ENCODE measurements around the gene PTPRK. TPM values are rescaled to one million over a fixed set of nuclear protein-coding genes. Genes with fewer than 3 reads are reported as not detected.

PTPRK gene
- total RNA-seq, 1 donor from 2014 or later = 87.4 TPM

DNA sequence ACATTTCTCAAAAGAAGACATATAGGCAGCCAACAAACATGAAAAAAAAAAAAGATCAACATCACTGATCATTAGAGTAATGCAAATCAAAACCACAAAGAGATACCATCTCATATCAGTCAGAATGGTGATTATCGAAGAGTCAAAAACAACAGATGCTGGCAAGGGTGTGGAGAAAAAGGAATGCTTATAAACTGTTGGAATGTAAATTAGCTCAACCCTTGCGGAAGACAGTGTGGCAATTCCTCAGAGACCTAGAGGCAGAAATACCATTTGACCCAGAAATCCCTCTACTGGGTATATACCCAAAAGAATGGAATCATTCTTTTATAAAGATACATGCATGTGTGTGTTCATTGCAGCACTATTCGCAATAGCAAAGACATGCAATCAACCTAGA is 315.8 kb downstream of the PTPRK start:
- DNase-seq (ENCODE audit: low read depth in 2 of 2) = no peak

DNA sequence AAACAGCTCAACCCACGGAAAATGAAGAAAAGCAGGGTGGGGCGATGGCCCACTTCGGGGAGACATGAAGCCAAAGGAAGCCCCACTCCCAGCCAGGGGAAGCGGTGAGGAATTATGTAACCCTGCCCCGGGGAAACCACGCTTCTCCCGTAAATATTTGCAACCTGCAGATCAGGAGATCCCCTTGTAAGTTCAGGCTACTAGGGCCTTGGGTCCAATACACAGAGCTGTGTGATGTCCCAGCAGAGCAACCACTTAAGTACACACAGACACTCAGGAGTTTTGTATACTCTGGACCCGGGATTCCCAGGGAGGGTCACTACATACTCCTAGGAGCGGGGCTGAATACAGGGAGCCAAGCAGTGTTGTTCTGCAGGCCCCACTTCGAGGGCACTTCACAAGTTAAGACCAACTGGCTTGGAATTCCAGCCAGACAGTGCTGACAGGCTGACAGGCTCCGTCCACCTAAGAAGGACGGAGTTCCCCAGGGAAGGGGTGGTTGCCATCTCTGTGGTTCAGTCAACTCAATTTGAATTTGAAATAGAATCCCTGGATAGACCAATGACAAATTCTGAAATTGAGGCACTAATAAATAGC is 318.1 kb downstream of the PTPRK start:
- DNase-seq (ENCODE audit: low read depth in 2 of 2) = no peak

DNA sequence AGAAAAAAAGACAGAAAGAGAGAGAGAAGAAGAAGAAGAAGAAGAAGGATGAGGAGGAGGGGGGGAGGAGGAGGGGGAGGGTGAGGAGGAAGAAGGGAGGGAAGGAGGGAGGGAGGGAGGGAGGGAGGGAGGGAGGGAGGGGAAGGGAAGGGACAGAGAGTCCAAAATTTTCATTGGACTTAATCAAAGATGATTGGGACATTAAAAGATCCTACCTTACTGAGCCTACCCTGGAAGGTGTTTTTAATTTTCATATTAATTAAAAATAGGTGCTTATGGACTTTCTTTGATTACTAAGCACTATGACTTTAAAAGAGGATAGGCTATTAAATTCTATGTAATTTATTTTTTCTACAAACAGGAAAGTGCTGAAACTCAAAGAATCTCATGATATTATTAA is 319.6 kb downstream of the PTPRK start:
- no peak for DNase-seq (ENCODE audit: low read depth in 2 of 2)

DNA sequence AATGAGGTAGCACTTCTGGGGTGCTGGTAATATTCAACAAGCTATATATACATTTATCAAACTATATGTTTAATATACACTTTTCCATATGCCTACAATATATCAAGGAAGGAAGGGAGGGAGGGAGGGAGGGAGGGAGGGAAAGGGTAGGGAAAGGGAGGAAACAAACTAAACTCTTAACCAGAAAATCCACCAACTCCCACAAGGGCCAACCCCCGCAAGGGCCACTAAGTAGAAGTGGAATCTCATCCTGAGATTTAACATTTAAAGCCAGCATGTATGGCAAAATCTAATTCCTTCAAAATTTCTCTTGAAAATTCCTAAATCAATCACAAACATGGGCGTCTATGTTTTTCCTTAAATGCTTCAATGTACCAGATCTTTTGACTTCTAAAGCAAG is 320.9 kb downstream of the PTPRK start:
- DNase-seq (ENCODE audit: low read depth in 2 of 2) = no peak

DNA sequence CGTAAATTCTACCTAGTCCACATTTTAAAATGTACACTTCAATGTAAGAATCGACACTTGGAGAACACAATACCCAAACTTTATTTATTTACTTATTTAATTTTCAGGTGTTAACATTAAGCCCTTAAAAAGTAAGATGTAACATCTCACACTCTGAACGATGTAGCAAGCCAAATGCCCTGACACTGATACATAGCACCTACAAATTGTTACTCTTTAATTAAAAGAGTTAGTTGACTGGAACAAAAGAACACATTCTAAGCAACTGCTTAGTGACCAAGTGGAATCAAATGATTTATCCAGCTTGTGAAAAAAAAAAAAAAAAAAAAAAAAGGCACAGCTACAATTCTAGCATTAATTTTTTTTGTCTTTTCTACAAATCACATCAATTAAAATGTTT is 327.4 kb downstream of the PTPRK start:
- DNase-seq (ENCODE audit: low read depth in 2 of 2) = no peak

DNA sequence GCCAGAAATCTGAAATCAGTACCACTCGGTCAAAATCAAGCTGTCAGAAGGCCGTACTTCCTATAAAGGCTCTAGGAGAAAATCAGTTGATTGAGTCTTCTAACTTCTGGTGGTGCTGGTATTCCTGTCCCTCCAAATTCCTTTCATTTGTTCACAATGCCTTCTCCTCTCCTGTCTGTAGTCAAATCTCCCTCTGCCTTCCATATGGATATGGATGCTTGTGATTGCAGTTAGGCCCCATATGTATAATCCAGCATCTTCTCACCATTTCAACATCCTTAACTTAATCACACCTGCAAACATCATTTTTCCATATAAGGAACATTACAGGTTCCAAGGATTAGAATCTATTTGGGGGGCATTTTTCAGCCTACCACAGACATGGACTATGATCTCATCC is 331.7 kb downstream of the PTPRK start:
- no peak for DNase-seq (ENCODE audit: low read depth in 2 of 2)

DNA sequence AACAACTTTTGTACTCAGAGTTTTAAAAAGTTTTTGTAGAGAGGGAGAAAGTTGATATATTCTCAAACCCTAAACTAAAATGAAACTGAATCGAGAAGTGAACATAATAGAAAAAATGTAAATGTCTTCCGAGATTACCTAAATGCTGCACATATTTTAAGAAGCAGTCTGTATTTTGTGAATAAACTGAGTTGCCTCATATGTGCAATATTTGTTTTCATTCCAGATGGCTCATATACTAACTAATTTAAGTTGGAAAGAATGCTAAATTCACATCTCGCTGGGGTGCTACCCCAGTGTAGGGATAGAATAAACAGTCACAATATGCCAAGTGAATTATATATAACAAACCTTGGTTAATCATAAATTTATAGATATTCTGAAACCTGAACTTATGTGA is 333.7 kb downstream of the PTPRK start:
- DNase-seq (ENCODE audit: low read depth in 2 of 2) = no peak

DNA sequence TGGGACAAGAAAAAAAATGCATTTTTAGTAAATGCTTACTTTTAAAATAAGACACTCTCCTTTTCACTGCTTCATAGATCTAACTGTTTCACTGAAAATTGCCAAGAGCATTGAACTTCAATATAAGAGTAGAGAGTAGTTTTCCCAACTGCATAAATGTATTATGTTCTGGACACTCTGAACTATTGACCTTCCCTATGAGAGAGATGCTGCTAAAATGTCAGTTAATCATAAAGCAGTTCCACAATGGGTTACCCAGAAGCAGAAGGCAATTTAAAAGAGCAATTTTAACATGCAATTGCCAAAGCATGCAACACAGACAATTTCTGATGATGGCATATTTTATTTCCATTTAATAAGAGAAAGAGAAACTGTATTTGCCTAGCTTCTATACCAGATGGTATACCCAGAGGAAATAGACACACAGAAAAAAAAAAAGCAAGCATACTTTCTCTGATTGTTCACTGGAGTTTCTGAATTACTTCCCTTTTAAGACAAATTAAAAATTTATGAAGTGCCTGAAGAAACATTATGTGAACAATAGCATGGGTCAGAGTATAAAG is 340.4 kb downstream of the PTPRK start:
- no peak for DNase-seq (ENCODE audit: low read depth in 2 of 2)

DNA sequence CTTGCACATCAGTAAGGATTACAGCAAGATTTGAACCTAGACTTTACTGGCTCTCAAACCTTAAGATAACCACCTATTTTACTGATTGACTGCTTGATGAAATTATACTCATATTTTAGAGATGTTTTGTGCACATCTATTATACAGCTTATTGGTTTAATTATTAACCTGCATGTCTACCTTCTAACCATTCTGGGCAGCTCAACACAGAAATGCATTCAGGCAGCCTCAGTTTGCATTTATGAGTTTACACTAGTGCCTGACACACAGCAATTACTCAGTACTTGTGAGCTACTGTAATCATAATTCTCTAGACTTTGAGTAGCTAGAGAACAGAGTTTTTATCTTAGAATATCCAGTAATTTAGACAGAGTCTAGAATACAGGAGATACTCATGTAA is 345.7 kb downstream of the PTPRK start:
- no peak for DNase-seq (ENCODE audit: low read depth in 2 of 2)

DNA sequence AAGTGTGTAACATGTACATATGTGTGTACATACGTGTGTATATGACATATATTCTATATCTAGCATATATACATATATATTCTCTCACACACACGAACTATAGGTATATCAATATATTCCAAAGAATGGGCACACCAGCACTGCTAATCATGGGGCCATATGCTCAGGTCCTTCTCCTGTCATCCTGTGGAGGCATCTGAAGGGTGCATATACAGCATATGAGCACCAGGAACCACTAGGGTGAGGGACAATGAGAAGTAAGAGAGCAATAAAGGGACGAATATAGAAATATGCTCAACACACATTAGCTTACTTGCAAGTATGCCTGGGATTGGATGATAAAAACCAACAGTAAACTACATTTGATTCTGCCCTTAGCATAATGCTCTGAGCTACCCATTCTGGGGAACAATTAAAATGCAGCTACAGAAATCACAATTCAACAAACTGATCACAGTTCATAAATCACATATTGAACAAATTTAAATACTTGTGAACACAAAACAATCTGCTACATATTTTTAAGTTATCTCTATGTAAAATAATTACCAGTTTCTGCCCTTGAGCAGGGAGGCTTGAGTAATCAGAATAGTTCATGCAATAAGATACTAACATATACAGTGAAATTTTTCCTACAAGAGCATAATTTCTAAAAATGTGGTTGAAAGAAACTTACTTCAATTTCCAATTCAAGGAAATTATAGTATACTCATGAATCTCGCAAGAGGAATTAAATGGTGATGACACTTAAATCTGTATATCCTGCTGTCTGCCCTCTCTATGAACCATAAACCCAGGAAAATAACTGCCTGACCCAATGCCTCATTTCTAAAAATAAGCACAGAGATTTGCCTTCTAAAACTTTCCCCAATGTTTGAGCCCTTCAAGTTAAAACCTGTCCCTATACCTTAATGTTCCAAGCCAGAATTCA is 347.4 kb downstream of the PTPRK start:
- no peak for DNase-seq (ENCODE audit: low read depth in 2 of 2)

DNA sequence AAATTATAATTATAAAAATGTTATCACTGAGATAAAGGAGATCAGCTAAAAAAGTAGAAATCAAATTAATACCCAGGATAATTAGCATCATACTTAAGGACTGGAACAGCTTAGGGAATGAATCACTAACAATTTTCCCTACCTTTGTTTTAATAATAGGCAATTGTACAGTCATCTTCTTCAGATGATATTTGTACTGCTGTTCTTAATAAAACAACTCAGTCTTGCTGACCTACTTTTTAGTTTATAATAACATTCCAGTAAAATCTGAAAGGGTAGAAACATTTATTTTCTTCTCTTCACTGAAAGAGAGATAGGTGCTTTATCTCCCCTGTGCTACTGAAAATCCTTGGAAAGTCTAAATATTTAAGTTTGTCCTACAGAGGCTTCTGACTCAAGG is 348.3 kb downstream of the PTPRK start:
- DNase-seq (ENCODE audit: low read depth in 2 of 2) = no peak

DNA sequence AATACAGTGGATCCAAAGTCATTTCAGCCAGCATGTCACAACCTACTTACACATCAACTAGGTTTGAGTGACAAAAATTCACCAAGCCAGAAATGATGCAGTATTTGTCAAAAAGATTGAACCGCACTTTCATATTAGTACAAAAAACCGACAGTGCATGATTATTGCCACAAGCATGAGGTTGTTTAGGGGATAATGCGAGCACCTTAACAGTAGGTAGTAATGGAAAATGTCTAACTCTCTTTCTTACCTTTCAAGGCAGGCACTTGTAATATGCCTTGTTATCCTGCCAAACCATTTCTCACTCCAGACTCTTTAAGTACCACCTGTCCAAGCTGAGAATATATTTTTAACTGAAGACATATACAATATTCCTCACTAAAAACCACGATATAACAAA is 349.2 kb downstream of the PTPRK start:
- DNase-seq (ENCODE audit: low read depth in 2 of 2) = no peak

DNA sequence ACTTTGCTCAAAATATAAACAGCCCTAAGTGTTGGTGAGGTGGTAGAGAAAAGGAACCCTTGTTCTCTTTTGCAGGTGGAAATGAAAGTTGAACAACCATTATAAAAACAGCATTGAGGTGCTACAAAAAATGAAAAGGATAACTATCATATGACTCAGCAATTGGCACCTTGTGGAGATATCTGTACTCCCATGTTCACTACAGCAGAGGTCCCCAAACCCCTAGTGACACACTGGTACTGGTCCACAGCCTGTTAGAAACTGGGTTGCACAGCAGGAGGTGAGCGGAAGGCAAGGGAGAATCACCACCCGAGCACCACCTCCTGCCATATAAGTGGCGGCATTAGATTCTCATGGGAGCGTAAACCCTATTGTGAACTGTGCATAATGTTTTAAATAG is 352.2 kb downstream of the PTPRK start:
- peak in 1 of 2 donors; percentile 3 for DNase-seq (ENCODE audit: low read depth in 2 of 2)

DNA sequence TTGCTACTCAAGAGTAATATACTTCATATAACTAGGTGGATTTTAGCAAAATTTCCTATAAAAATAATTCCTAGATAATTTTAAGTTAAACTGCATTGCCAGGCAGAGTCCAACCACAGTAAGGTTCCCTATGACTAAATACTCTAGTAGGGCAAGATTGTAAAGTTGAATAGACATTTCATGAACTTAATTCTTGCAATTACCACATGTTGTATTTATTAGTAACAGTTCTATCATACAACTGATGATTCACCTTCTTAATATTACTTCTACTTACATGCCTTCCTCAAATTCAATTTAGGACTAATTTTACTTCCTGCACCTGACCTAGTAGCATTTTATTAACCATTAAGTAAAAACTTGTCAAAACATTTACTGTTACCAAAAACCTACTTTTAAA is 352.8 kb downstream of the PTPRK start:
- DNase-seq (ENCODE audit: low read depth in 2 of 2) = no peak

DNA sequence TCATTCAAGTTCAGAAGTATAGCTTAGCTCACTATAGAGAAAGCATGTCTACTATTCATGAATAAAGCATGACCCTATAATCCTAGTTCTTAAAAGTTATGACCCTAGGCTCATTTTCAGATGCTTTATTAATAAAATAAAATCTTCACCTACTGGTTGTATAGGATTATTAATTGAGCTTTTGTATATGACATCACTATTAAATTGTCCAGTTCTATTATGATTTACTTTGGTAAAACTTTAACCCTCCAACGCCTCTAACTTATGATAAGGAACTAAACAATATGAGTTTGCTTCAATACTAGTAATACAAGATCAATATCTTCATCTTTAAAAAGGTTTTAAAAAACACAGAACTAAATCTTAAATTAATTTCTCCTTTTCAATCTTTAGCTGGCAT is 356.1 kb downstream of the PTPRK start:
- DNase-seq (ENCODE audit: low read depth in 2 of 2) = no peak

DNA sequence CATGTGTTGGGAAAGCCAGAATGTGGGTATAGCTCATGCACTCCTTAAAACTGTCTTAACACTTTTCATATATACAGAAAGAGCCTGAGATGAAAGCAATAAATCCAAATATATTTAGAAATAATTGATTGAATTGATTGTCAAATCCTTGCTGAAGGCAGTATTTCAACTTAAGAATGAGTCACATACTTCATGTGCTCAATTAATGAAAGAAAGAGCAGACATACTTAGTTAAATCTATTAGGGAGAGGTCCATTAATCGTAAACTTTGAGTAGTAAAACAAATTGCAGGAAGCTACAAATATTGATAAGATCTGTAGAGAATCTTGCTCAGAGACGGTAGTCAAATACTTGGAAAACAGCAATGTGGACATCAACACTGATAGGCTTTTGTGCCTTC is 358.0 kb downstream of the PTPRK start:
- no peak for DNase-seq (ENCODE audit: low read depth in 2 of 2)

DNA sequence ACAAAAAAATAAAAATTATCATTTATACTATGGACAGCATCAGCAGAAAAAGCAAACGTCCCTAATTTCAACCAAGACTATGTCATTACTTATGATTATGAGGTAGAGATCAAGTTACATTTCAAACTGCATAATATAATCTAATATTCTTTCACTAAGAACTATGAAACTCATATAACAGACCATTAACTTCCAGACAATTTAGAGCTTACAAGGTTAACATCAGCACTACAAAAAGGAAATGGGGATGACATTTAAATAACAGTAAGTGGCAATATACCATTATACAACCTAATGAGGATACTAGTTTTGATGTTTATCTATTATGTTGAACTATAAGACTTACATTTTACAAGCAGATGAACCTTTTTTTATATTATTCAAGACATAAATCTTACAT is 358.6 kb downstream of the PTPRK start:
- no peak for DNase-seq (ENCODE audit: low read depth in 2 of 2)

DNA sequence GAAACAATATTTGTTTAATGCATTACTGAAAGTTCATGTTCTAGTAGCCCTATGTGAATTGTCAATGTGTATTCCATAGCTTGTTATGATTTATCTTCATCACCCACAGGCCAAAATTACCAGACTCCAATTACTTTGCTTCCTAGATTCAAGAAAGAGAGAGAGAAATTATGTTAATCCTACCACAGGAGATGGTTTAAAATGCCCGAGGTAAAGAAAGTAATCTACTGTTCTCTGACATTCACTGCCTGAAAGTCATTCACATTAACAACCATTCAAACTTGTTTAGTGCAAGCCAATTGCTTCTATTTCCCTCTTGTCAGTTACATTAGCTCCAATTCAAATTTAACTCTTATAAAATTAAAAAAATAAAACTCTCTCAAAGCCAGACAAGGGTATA is 359.1 kb downstream of the PTPRK start:
- no peak for DNase-seq (ENCODE audit: low read depth in 2 of 2)

DNA sequence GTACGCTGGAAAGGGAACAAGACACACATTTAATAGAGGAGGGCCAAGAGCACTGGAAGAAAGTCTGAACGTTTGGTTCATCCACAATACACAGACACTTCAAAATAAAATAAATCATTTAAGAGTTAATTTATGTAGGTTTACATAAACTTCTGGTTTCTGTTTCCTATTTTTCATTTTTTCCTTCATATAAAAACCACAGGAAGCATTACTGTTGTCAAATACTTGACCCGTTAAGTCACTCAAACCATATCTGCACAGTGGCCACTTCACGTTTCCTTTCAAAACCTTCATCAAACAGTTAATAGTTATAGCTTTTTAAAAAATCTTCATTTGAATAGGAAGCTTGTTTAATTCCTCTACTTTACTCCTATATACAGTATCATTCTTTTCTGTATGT is 361.9 kb downstream of the PTPRK start:
- DNase-seq (ENCODE audit: low read depth in 2 of 2) = peak; percentile 26 to 65

DNA sequence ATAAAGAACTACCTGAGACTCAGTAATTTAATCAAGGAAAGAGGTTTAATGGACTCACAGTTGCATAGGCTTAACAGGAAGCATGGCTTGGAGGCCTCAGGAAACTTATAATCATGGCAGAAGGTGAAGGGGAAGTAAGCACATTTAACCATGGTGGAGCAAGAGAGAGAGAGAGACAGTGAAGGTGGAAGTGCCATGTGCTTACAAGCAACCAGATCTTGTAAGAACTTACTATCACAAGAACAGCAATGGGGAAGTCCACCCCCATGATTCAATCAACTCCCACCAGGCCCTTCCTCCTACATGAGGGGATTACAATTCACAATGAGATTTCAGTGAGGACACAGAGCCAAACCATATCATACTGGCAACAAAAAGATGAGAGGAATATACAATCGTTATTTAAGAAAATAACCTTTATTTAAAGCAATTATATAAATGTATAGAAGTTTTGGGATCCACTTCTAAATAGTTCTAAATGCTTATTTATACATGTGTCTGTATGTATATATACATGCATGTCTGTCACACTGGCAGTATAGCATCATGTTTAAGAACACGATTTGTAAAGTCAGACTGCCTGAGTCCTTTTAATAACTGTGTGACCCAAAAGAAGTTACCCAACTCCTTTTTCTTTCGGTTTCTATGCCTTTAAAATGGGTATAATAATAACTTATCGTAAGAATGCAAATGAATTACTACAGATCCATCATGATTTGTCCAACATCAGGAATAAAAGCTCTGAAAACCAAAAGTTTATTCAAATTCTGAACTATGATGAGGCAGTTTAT is 363.9 kb downstream of the PTPRK start:
- DNase-seq (ENCODE audit: low read depth in 2 of 2) = no peak

DNA sequence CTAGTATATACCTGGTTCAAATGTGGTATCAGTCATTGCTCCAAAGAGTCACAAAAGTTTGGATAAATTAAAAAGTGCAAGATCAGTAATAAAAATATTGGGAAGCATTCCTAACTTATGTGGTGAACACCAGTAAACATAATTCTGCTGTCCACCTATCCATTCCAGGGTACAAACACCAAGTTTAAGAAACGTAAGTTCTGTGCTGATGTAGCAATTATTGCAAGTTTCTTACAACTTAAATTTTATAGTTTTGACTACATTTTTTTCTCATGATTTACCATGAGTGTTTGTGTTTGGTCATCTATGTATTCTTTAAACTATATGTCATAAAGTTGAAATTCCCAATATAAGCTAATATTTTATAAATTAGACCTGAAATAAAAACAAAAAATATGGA is 364.6 kb downstream of the PTPRK start:
- DNase-seq (ENCODE audit: low read depth in 2 of 2) = no peak

DNA sequence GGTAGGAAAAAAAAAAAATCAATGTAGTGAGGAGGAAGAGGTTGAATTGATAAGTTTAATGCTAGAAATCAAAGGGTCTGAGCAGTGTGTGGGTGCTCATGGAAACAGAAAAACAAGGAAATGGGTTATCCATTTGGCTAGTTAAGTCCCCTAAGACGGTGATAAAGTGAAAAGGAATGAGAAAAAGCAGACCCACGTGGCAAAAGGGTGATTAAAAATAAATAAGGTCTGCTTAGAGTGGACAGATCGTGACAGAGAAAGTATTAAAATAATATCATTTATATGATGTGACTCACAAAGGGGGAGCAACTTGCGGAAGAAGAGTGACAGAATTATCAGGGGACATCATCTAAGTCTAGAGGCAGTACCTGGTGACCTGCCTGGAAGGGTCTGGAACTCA is 367.8 kb downstream of the PTPRK start:
- no peak for DNase-seq (ENCODE audit: low read depth in 2 of 2)
